GM19351 (cell line): ENCODE data around the gene TSPAN15.

ENCODE experiments used
- ATAC-seq: cut with Tn5 transposase; IDR thresholded peaks from one replicate; pipeline ENCODE4 v1.9.1; 2021; ENCODE audit warnings: mild to moderate bottlenecking, moderate library complexity; ENCODE audit not compliant: unreplicated experiment

Gene TSPAN15

GRCh38 chr10:69499726-69500689 lies 48.7 kb downstream of the TSPAN15 start:
- no peak for ATAC-seq

GRCh38 chr10:69500864-69501468 lies 49.7 kb downstream of the TSPAN15 start:
- no peak for ATAC-seq

GRCh38 chr10:69501657-69502056 lies 50.4 kb downstream of the TSPAN15 start:
- no peak for ATAC-seq

- no peak for ATAC-seq
Measured at GRCh38 chr10:69502589-69502988, 51.3 kb downstream of the TSPAN15 start.

- no peak for ATAC-seq
Measured at GRCh38 chr10:69503001-69503895, 52.0 kb downstream of the TSPAN15 start.

GRCh38 chr10:69503896-69504265 lies 52.6 kb downstream of the TSPAN15 start:
- ATAC-seq: no peak

GRCh38 chr10:69504576-69505250 lies 53.4 kb downstream of the TSPAN15 start:
- ATAC-seq: no peak

- ATAC-seq: no peak
Measured at GRCh38 chr10:69505636-69506318, 54.5 kb downstream of the TSPAN15 start.

- ATAC-seq: no peak
Measured at GRCh38 chr10:69506487-69506833, 55.2 kb downstream of the TSPAN15 start.

- ATAC-seq: no peak
Measured at GRCh38 chr10:69506834-69507713, 55.8 kb downstream of the TSPAN15 start.

GRCh38 chr10:69508738-69509340 lies 57.6 kb downstream of the TSPAN15 start:
- no peak for ATAC-seq

- no peak for ATAC-seq
Measured at GRCh38 chr10:69512901-69513300, 61.6 kb downstream of the TSPAN15 start.

- ATAC-seq: no peak
Measured at GRCh38 chr10:69513617-69514016, 62.4 kb downstream of the TSPAN15 start.

- no peak for ATAC-seq
Measured at GRCh38 chr10:69515699-69516259, 64.5 kb downstream of the TSPAN15 start.

GRCh38 chr10:69516316-69516715 lies 65.1 kb downstream of the TSPAN15 start:
- ATAC-seq: no peak

GRCh38 chr10:69516796-69517195 lies 65.5 kb downstream of the TSPAN15 start:
- no peak for ATAC-seq

- ATAC-seq: no peak
Measured at GRCh38 chr10:69517271-69517848, 66.1 kb downstream of the TSPAN15 start.

- ATAC-seq: no peak
Measured at GRCh38 chr10:69527961-69528360, 76.7 kb downstream of the TSPAN15 start.
